GM18520 (cell line): Measurements from ENCODE around the gene CTPS1.

Source experiments
- ATAC-seq: cut with Tn5 transposase; IDR thresholded peaks from one replicate; pipeline ENCODE4 v1.9.1; 2021; ENCODE audit not compliant: unreplicated experiment

The CTPS1 gene, protein sequence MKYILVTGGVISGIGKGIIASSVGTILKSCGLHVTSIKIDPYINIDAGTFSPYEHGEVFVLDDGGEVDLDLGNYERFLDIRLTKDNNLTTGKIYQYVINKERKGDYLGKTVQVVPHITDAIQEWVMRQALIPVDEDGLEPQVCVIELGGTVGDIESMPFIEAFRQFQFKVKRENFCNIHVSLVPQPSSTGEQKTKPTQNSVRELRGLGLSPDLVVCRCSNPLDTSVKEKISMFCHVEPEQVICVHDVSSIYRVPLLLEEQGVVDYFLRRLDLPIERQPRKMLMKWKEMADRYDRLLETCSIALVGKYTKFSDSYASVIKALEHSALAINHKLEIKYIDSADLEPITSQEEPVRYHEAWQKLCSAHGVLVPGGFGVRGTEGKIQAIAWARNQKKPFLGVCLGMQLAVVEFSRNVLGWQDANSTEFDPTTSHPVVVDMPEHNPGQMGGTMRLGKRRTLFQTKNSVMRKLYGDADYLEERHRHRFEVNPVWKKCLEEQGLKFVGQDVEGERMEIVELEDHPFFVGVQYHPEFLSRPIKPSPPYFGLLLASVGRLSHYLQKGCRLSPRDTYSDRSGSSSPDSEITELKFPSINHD

DNA sequence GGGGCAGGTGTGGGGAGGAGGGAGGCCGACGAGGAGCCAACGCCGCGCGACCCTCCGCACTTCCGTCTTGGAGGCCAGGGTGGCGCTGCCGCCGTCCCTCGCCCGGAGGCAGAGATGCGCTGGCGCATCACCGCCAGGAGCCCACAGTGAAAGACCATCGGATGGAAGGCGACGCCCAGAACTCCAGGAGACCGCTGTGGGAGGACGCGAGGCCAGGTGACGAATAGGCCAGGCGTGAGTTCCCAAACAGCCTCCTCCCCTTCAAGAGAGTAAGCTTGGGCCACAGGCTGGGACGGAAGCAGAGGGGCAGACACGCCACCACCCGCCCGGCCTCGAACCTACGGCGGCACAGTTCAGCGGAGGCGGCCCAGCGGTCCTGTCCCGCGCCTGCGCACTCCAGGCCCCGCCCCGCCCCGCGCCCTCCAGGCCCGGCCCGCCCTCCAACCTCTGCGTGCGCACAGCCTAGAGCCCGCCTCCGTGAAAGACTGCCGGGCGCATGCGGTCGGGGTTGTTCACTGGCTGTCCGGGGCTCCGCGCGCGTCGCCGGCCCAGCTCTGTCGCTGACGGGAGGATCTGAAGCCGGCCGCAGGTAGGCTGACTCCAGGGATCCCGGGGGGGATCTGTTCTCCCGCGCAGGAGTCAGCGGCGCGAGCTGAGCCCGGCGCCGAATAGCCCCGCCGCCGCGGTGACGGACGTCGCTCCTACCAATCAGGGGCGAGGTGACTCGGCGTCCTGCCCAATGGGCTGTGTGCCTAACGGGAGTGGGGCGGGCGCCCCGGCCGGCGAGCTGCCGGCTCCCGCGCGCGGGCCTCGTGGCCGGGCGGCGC is at the start of gene CTPS1:
CTPS1 (plus strand) TSS at position 456 of the 827 bp plus-strand sequence. CDS start 3,595 bp downstream, outside the sequence.
- ATAC-seq = peak; percentile 90

DNA sequence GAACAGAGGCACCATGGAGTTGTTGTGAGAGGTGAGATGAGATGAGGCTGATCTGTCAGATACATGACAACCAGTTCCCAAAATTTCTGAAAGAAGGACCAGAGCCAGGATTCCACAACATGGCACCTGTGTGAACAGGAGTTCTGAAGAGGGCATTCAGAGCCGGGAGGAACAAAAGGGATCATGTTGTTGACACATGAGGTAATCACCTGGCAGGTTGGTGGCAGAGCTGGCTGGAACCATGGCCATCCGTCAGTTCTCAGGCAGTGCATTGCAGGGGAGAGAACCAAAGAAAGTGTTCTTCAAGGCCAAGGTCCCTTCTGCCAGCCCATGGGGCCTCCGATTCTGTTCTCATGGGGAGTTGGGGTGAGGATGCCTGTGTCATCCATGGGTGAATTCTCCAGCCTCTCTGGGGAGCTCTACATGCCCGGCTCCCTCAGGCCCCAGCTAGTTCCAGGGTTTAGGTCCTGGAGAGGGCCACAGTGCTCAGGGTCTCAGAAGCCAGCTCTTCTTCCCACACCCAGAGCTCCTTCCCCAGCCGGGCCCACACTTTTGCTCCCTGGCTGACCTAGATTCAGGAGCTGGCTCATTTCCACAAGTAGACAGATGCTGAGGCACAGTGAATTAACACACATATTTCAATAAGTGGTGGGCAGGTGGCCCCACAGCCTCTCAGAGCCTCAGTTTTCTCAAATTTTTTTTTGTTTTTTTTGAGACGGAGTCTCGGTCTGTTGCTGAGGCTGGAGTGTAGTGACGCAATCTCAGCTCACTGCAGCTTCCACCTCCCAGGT is 49.1 kb upstream of the CTPS1 start:
- ATAC-seq = no peak

- ATAC-seq = no peak
Observed at GRCh38 chr1:40931601-40932000, 47.9 kb upstream of the CTPS1 start.

- ATAC-seq = no peak
Observed at GRCh38 chr1:40932006-40932405, 47.5 kb upstream of the CTPS1 start.

- ATAC-seq = no peak
Observed at GRCh38 chr1:40936931-40937339, 42.6 kb upstream of the CTPS1 start.

GRCh38 chr1:40938393-40938792 is 41.1 kb upstream of the CTPS1 start:
- no peak for ATAC-seq

GRCh38 chr1:40939320-40940059 is 40.0 kb upstream of the CTPS1 start:
- ATAC-seq = no peak

GRCh38 chr1:40944326-40944725 is 35.2 kb upstream of the CTPS1 start:
- ATAC-seq = no peak

- no peak for ATAC-seq
Observed at GRCh38 chr1:40944841-40945430, 34.6 kb upstream of the CTPS1 start.

- no peak for ATAC-seq
Observed at GRCh38 chr1:40945491-40945973, 34.0 kb upstream of the CTPS1 start.

DNA sequence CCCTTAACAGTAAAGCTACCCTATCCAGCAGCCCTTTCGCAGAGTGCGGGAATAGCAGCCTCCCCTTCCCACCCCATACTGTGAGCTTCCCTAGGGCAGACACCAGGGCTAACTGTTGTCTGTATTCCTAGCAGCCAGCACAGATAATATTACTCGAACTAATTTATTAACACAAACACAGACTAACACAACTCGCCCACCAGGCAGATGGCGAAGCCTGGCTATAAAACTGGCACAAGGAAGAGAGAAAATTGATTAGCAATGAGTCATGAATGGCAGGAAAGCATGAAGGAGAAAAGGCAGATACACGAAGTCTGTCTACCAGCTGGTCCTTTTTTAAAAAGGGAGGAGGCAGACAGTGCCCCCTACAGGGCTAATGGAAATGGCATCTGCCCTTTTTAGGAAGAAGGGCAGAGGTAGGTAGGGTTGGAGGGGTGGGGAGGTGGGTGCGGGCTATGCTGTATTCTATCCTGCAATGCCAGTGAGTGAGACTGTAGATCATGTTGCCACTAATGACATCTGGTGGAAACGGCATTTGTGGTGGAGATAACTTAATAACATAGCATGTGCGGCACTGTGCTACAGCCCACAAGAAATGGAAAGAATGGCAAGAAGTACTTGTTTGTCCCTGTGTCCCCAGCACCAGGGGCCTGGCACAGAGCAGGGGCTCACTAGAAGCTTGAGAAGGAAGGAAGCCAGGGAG is 30.6 kb upstream of the CTPS1 start:
- no peak for ATAC-seq

- ATAC-seq = no peak
Observed at GRCh38 chr1:40949563-40949962, 29.9 kb upstream of the CTPS1 start.

DNA sequence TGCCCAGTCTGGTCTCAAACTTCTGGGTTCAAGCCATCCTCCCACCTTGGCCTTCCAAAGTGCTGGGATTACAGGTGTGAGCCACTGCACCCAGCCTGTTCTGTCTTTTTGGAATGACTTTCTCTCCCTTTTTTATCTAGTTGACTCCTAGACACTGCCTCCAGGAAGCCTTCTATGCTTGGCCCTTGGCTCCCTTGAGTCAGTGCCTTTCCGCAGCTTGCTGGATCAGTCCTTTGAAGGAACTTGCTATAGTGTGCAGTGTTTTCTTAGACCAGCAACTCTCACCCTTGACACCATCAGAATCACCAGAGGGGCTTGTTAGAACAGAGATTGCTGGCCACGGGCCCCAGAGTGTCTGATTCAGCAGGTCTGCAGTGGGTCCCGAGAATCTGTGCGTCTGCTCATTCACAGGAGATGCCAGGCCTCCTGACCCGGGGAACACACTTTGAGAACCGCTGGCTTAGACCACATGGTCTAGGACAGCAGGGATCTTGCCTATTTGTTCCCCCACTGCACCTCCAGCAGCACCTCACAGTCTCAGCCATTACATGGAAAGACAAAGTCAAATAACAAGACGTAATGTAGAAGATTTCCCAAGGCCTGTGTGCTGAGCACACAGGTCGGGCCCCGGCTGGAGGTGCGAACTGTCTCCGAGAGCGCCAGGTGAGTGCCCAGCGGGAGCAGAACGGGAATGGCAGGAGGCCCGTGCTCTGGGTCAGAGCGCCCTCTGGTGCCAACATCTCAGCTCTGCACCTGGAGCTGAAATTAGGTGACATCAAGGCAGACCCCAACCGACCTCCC is 27.4 kb upstream of the CTPS1 start:
- no peak for ATAC-seq

DNA sequence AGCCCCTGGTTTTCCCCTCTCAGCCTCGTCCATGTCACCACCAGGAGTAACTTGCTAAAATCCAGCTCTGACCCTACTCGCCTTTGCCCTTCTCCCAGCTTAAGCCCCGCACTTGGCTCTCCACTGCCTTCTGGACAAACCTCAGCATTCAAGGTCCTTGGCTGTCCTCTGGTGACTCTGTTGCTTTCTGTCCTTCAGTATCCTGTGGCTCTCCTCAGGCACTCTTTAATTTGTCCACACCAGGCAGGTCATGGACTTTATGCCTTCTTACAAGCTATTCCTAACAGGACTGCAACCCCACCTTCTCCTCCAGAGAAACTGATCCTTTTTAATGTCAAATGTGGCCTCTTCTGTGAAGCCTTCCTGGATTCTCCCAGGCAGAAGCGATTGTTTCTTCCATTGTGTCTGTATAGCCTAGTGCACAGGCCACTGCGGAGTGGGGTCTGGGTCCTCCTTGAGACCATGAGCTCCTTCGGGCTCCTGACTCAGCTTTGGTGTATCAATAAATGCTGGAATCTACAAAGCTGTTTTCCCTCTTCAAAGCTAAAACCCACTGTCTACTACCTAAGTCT is 26.7 kb upstream of the CTPS1 start:
- ATAC-seq = no peak

GRCh38 chr1:40954626-40955025 is 24.9 kb upstream of the CTPS1 start:
- ATAC-seq = no peak

DNA sequence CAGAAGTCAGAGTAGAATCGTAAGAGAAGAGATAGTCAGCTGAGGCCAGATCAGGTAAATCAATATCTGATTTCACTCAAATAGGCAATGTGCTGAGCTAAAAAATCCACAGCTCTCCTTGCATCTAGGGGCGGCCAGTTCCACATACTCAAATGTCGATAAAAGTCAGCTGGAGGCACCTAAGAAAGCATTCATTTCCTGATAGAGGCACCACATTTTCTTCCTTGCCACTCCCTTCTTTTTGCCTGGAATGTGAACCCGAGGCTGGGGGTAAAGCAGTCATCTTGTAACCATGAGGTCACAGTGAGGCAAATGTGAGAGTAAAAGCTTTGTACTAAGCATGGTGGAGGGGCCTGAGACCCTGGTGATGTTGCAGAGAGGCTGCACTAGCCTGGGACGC is 24.2 kb upstream of the CTPS1 start:
- no peak for ATAC-seq

GRCh38 chr1:40956407-40956806 is 23.1 kb upstream of the CTPS1 start:
- no peak for ATAC-seq

- ATAC-seq = no peak
Observed at GRCh38 chr1:40958210-40958609, 21.3 kb upstream of the CTPS1 start.
